ENCODE results near the gene CFL1. TPM values are rescaled to one million over a fixed set of nuclear protein-coding genes. Genes with fewer than 3 reads are reported as not detected.

CFL1 gene
- total RNA-seq, 1 experiment from 2014 or later, result 1,911 TPM

- Histone ChIP-seq H3K27me3 (ENCODE audit: control insufficient read depth, insufficient read depth, low read length) (no peaks in the 10 kb centered on the region), H3K27ac (ENCODE audit: low read length) (no peak overlapping the region), H3K9me3 (ENCODE audit: control insufficient read depth, insufficient read depth, low read depth, low read length) (no peaks in the 10 kb centered on the region), H3K4me1 (ENCODE audit: control insufficient read depth, insufficient read depth, low read length) (peaks cover 28% of the 10 kb centered on the region), H3K36me3 (ENCODE audit: control insufficient read depth, insufficient read depth, low read length) (peaks cover 2% of the 10 kb centered on the region), H3K4me3 (ENCODE audit: low read depth in 2 of 2, low read length in 2 of 2) (no peak overlapping the region)
- ChIA-PET POLR2A (interaction anchor here (0.6 kb wide), 1 partner anchor 28 kb away, joined by 3 read pairs; the partner anchor contains the start of gene CCDC85B), CTCF (no interaction called here)
- intact Hi-C loops (cut with micrococcal nuclease; ENCODE audit: unreplicated experiment), result no loop called here
- in situ Hi-C loops (cut with HindIII; ENCODE audit: low pct_unique_long_range_greater_than_20kb, low sequenced_read_pairs), result no loop called here
- TF ChIP-seq POLR2AphosphoS5 (IDR thresholded peaks at IDR 0.05; ENCODE audit: low read depth, low read length) (0 out of 2 replicates have a peak, but pooled peaks have one; percentile 18), CTCF (IDR thresholded peaks at IDR 0.05) (no peak)
- ATAC-seq (no peak), DNase-seq (ENCODE audit: low read depth, low spot score) (no peak)
- no TSS peak for BruUV-seq (replicated peaks)
Measured at GRCh38 chr11:65862941-65863888, 5.2 kb upstream of the CFL1 start.

- DNase-seq (ENCODE audit: low read depth, low spot score) (no peak), ATAC-seq (no peak)
- TF ChIP-seq POLR2AphosphoS5 (IDR thresholded peaks at IDR 0.05; ENCODE audit: low read depth, low read length), result no peak
- TF ChIP-seq CTCF (IDR thresholded peaks at IDR 0.05), result no peak
- TF ChIP-seq SIN3A (IDR thresholded peaks at IDR 0.05; ENCODE audit: borderline replicate concordance, insufficient read depth, low read depth, low read length), result no peak
- TF ChIP-seq REST (IDR thresholded peaks at IDR 0.05; ENCODE audit: insufficient read depth in 1 of 2, low read depth in 2 of 2, low read length in 1 of 2), result no peak
- no peak for TF ChIP-seq TCF7L2 (IDR thresholded peaks at IDR 0.05; ENCODE audit: low read depth, low read length)
- H3K27ac ChIP-seq (ENCODE audit: low read length), result peak overlapping the region; percentile 98
- ChIA-PET POLR2A (no interaction called here), CTCF (no interaction called here)
- peak overlapping the region; percentile 85 to 99 for H3K4me3 ChIP-seq (ENCODE audit: low read depth in 2 of 2, low read length in 2 of 2)
- in situ Hi-C loops (cut with HindIII; ENCODE audit: low pct_unique_long_range_greater_than_20kb, low sequenced_read_pairs) (no loop called here), intact Hi-C loops (cut with micrococcal nuclease; ENCODE audit: unreplicated experiment) (no loop called here)
- H3K4me1 ChIP-seq (ENCODE audit: control insufficient read depth, insufficient read depth, low read length), result peaks cover 28% of the 10 kb centered on the region
- no TSS peak for BruUV-seq (replicated peaks)
- no peaks in the 10 kb centered on the region for H3K9me3 ChIP-seq (ENCODE audit: control insufficient read depth, insufficient read depth, low read depth, low read length)
- no peaks in the 10 kb centered on the region for H3K27me3 ChIP-seq (ENCODE audit: control insufficient read depth, insufficient read depth, low read length)
- peaks cover 2% of the 10 kb centered on the region for H3K36me3 ChIP-seq (ENCODE audit: control insufficient read depth, insufficient read depth, low read length)
Measured at GRCh38 chr11:65862191-65862735, 4.3 kb upstream of the CFL1 start.

Measured in Panc1 (cell line).